Measurements from ENCODE around the gene ACTR5.

DNA sequence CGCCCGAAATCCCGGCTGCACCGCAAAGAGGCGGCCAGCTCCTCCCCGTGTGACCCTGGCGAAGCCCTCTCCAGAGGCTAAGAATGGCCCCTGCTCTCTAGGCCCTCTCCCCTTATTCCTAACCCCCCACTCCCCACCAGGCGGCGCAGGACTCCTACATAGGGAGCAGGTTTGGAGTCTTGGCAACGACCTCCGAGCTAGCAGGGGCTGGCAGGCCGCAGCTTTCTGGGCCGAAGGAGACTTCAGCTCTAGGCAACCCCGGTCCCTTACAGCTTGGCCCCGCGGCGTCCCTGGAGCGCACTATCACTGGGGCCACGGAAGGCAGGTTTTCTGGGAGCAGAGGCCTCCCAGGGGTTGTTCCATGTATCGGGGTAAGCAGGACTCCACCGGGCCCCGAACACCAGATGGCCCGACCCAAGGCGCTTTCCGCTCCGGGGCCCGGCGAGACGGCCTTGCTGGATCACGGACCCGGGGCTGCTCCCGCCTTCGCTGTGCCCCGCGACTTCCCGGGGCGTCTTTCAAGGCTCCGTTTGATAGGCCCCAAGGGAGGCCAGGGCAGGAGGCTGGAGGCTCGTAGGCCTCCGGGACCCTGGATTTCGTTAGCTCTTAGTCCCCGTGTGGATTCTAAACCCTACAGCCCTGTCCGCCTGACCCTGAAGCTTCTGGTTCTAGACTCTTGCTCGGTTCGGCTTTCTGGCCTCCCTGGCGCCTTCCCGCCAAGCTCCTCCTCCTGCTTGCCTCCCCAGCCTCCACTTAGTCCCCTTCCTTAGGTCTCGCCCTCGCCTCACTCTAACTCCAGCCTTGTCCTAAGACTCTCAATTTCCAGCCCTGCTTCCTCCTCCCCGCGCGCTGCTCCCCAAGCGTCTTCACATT, 22.1 kb upstream of the ACTR5 start:
- TF ChIP-seq, protein P1, sequence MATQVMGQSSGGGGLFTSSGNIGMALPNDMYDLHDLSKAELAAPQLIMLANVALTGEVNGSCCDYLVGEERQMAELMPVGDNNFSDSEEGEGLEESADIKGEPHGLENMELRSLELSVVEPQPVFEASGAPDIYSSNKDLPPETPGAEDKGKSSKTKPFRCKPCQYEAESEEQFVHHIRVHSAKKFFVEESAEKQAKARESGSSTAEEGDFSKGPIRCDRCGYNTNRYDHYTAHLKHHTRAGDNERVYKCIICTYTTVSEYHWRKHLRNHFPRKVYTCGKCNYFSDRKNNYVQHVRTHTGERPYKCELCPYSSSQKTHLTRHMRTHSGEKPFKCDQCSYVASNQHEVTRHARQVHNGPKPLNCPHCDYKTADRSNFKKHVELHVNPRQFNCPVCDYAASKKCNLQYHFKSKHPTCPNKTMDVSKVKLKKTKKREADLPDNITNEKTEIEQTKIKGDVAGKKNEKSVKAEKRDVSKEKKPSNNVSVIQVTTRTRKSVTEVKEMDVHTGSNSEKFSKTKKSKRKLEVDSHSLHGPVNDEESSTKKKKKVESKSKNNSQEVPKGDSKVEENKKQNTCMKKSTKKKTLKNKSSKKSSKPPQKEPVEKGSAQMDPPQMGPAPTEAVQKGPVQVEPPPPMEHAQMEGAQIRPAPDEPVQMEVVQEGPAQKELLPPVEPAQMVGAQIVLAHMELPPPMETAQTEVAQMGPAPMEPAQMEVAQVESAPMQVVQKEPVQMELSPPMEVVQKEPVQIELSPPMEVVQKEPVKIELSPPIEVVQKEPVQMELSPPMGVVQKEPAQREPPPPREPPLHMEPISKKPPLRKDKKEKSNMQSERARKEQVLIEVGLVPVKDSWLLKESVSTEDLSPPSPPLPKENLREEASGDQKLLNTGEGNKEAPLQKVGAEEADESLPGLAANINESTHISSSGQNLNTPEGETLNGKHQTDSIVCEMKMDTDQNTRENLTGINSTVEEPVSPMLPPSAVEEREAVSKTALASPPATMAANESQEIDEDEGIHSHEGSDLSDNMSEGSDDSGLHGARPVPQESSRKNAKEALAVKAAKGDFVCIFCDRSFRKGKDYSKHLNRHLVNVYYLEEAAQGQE (IDR thresholded peaks at IDR 0.05), result no peak
- TF ChIP-seq, protein P2, sequence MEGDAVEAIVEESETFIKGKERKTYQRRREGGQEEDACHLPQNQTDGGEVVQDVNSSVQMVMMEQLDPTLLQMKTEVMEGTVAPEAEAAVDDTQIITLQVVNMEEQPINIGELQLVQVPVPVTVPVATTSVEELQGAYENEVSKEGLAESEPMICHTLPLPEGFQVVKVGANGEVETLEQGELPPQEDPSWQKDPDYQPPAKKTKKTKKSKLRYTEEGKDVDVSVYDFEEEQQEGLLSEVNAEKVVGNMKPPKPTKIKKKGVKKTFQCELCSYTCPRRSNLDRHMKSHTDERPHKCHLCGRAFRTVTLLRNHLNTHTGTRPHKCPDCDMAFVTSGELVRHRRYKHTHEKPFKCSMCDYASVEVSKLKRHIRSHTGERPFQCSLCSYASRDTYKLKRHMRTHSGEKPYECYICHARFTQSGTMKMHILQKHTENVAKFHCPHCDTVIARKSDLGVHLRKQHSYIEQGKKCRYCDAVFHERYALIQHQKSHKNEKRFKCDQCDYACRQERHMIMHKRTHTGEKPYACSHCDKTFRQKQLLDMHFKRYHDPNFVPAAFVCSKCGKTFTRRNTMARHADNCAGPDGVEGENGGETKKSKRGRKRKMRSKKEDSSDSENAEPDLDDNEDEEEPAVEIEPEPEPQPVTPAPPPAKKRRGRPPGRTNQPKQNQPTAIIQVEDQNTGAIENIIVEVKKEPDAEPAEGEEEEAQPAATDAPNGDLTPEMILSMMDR (IDR thresholded peaks at IDR 0.05; ENCODE audit: low read depth, low read length, missing input control), result peak; percentile 17
- no peak for TF ChIP-seq GABPA (IDR thresholded peaks at IDR 0.05 in 1 of 2, conservative IDR thresholded peaks at IDR 0.05 in 1 of 2)
- TF ChIP-seq RAD21 (IDR thresholded peaks at IDR 0.05), result peak in 1 of 2 donors; percentile 46
- TF ChIP-seq, protein P3, sequence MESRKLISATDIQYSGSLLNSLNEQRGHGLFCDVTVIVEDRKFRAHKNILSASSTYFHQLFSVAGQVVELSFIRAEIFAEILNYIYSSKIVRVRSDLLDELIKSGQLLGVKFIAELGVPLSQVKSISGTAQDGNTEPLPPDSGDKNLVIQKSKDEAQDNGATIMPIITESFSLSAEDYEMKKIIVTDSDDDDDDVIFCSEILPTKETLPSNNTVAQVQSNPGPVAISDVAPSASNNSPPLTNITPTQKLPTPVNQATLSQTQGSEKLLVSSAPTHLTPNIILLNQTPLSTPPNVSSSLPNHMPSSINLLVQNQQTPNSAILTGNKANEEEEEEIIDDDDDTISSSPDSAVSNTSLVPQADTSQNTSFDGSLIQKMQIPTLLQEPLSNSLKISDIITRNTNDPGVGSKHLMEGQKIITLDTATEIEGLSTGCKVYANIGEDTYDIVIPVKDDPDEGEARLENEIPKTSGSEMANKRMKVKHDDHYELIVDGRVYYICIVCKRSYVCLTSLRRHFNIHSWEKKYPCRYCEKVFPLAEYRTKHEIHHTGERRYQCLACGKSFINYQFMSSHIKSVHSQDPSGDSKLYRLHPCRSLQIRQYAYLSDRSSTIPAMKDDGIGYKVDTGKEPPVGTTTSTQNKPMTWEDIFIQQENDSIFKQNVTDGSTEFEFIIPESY (IDR thresholded peaks at IDR 0.05), result no peak
- TF ChIP-seq, protein P4, sequence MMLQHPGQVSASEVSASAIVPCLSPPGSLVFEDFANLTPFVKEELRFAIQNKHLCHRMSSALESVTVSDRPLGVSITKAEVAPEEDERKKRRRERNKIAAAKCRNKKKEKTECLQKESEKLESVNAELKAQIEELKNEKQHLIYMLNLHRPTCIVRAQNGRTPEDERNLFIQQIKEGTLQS (IDR thresholded peaks at IDR 0.05), result no peak
- TF ChIP-seq HNF4G (IDR thresholded peaks at IDR 0.05), result no peak
- no peak for TF ChIP-seq TAF1 (conservative IDR thresholded peaks at IDR 0.05)
- no peak for TF ChIP-seq RXRA (IDR thresholded peaks at IDR 0.05)

Data from liver (tissue), 3 donors.